ENCODE data around the gene ST3GAL3. TPM values are rescaled to one million over a fixed set of nuclear protein-coding genes. Genes with fewer than 3 reads are reported as not detected.
A peak's percentile ranks its signal among the peaks of the same experiment; 100 is the strongest.

ST3GAL3 gene
- total RNA-seq, 1 donor from 2014 or later = 34.3 TPM

GRCh38 chr1:43921022-43921421, 213.7 kb downstream of the ST3GAL3 start:
- Histone ChIP-seq H3K27ac (no peak overlapping the region), H3K36me3 (peaks cover under 1 to 20% of the 10 kb centered on the region in 2 donors), H3K27me3 (no peaks in the 10 kb centered on the region), H3K4me1 (no peaks in the 10 kb centered on the region), H3K4me3 (no peak overlapping the region), H3K9me3 (no peaks in the 10 kb centered on the region)
- TF ChIP-seq CTCF (IDR thresholded peaks at IDR 0.05) = no peak
- intact Hi-C loops (cut with DNase I) = no loop called here
- DNase-seq (ENCODE audit: low spot score in 2 of 2) = no peak

DNA sequence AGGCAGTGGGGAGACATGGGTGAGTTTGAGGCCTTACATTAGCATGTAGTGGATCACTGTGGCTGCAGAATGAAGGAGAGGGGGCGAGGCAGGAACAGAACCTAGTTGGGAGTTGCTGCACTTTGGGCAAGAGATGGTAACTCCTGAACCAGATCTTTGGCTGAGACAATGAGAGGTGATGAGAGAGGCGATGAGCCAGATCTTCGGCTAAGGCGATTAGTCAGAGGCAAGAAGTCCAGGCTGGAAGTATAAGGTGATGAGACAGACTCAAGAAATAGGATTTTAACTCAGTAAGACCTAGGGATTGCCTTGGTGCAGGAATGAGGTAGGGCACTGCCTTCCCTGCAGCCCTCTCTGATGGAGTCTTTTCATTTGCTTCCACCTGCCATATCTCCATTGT, 217.2 kb downstream of the ST3GAL3 start:
- no peaks in the 10 kb centered on the region for H3K4me1 ChIP-seq
- peaks cover 5 to 29% of the 10 kb centered on the region in 2 donors for H3K36me3 ChIP-seq
- intact Hi-C loops (cut with DNase I) = no loop called here
- DNase-seq (ENCODE audit: low spot score in 2 of 2) = no peak
- no peak overlapping the region for H3K27ac ChIP-seq
- H3K4me3 ChIP-seq = no peak overlapping the region
- H3K9me3 ChIP-seq = no peaks in the 10 kb centered on the region
- TF ChIP-seq CTCF (IDR thresholded peaks at IDR 0.05) = no peak
- no peaks in the 10 kb centered on the region for H3K27me3 ChIP-seq

DNA sequence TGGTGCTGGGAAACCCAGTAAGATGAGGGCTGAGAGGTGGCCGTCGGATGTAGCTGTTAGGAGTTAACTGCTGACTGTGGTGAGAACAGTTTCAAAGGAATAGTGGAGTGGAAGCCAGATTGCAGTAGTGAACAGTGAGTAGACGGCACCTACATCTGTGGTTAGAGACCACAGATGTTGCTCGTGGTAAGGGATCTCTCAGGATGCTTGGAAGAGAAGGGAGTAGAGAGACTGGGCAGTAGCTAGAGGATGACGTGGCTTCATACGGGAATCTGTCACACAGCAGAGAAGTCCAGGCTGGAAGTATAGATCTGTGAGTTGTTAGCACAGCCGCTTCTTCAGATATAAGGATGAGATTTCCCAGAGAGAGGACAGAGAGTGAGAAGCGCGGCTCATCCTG, 218.5 kb downstream of the ST3GAL3 start:
- intact Hi-C loops (cut with DNase I) = no loop called here

DNA sequence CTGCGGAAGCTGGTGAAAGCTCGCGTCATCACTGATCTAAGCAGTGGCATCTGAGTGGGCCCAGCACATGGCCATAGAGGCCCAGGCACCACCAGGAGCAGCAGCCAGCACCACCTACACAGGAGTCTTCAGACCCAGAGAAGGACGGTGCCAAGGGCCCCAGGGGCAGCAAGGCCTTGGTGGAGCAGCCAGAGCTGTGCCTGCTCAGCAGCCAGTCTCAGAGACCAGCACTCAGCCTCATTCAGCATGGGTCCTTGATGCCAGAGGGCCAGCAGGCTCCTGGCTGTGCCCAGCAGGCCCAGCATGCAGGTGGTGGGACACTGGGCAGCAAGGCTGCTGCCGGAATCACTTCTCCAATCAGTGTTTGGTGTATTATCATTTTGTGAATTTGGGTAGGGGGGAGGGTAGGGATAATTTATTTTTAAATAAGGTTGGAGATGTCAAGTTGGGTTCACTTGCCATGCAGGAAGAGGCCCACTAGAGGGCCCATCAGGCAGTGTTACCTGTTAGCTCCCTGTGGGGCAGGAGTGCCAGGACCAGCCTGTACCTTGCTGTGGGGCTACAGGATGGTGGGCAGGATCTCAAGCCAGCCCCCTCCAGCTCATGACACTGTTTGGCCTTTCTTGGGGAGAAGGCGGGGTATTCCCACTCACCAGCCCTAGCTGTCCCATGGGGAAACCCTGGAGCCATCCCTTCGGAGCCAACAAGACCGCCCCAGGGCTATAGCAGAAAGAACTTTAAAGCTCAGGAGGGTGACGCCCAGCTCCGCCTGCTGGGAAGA, 223.0 kb downstream of the ST3GAL3 start:
- Histone ChIP-seq H3K4me1 (peaks cover 8 to 12% of the 10 kb centered on the region in 2 donors), H3K27ac (no peak overlapping the region), H3K36me3 (peaks cover 5 to 16% of the 10 kb centered on the region in 2 donors), H3K27me3 (peaks cover 7% of the 10 kb centered on the region), H3K4me3 (no peak overlapping the region), H3K9me3 (no peaks in the 10 kb centered on the region)
- intact Hi-C loops (cut with DNase I) = loop anchor here (5.0 kb wide), 1 partner anchor 403 kb away; no protein-coding TSS in a partner anchor
- peak in 1 of 3 experiments; percentile 19 for TF ChIP-seq CTCF (IDR thresholded peaks at IDR 0.05)
- DNase-seq (ENCODE audit: low spot score in 2 of 2) = no peak

More for the DNA sequence above, 218.5 kb downstream of the ST3GAL3 start:
- H3K4me3 ChIP-seq = no peak overlapping the region
- TF ChIP-seq CTCF (IDR thresholded peaks at IDR 0.05) = no peak
- H3K9me3 ChIP-seq = no peaks in the 10 kb centered on the region
- H3K4me1 ChIP-seq = no peaks in the 10 kb centered on the region
- no peaks in the 10 kb centered on the region for H3K27me3 ChIP-seq
- H3K27ac ChIP-seq = no peak overlapping the region
- peaks cover 5 to 24% of the 10 kb centered on the region in 2 donors for H3K36me3 ChIP-seq
- no peak for DNase-seq (ENCODE audit: low spot score in 2 of 2)

DNA sequence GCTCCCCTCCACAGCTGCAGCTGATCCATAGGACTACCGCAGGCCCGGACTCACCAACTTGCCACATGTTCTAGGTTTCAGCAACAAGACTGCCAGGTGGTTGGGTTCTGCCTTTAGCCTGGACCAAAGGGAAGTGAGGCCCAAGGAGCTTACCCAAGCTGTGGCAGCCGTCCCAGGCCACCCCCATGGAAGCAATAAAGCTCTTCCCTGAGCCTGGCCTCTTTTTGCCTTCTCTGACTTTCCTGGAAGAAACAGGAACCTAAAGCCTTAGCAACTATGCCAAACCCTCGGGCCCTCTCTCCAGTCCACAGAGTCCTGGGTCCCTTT, 223.6 kb downstream of the ST3GAL3 start:
- Histone ChIP-seq H3K36me3 (peaks cover 5 to 13% of the 10 kb centered on the region in 2 donors), H3K4me1 (peaks cover 8 to 14% of the 10 kb centered on the region in 2 donors), H3K27me3 (peaks cover 7% of the 10 kb centered on the region), H3K9me3 (no peaks in the 10 kb centered on the region), H3K4me3 (no peak overlapping the region), H3K27ac (no peak overlapping the region)
- DNase-seq (ENCODE audit: low spot score in 2 of 2) = no peak
- intact Hi-C loops (cut with DNase I) = loop anchor here (5.0 kb wide), 1 partner anchor 404 kb away; no protein-coding TSS in a partner anchor
- TF ChIP-seq CTCF (IDR thresholded peaks at IDR 0.05) = no peak

All from ascending aorta (tissue), 2 donors.